Cardiac muscle cell (in vitro differentiated cells and primary cell): Measurements from ENCODE around the gene SMR3B. TPM values are rescaled to one million over a fixed set of nuclear protein-coding genes. Genes with fewer than 3 reads are reported as not detected.

Experiments used
- DNase-seq, 2 donors: peaks; one replicate each; pipeline versions ENCODE4 v3.0.0 to v3.0.0-alpha.2; 2010 to 2017; ENCODE audit warnings: low read depth in 1 of 2, low spot score in 1 of 2
- H3K27ac ChIP-seq: fragments of 200-600 bp; sonication (generic); 2 replicates; pipeline ENCODE4 v1.5.1; 2016
- H3K27me3 ChIP-seq: fragments of 200-600 bp; sonication (generic); 2 replicates; pipeline ENCODE4 v1.6.0; 2016; ENCODE audit warnings: control low read depth
- H3K36me3 ChIP-seq: fragments of 200-600 bp; sonication (generic); 2 replicates; pipeline ENCODE4 v1.5.1; 2016; ENCODE audit warnings: control low read depth
- H3K4me1 ChIP-seq: fragments of 200-600 bp; sonication (generic); 2 replicates; pipeline ENCODE4 v1.8.1; 2017; ENCODE audit warnings: low read depth, mild to moderate bottlenecking, mixed run types
- H3K4me3 ChIP-seq: fragments of 200-600 bp; sonication (generic); 2 replicates; pipeline ENCODE4 v1.5.1; 2016; ENCODE audit warnings: mild to moderate bottlenecking
- H3K9me3 ChIP-seq: fragments of 200-600 bp; sonication (generic); 2 replicates; pipeline ENCODE4 v1.5.1; 2017; ENCODE audit warnings: low read depth, mild to moderate bottlenecking, control low read depth
- CTCF ChIP-seq: IDR thresholded peaks from 2 replicates; pipeline ENCODE4 v1.5.1; 2012; ENCODE audit warnings: low read depth, mild to moderate bottlenecking, low read length
- polyA plus RNA-seq: library from polyadenylated mRNA; unstranded; fragments of >200 nt; fragmentation: Nextera tagmentation; extraction: Ambion mirVana; gene quantifications from 2 replicates; pipeline ENCODE4 v1.2.1, GENCODE V29; 2016
- total RNA-seq: library from RNA; depleted of rRNA; stranded (reverse); fragments of >200 nt; gene quantifications from 2 replicates; pipeline ENCODE4 v1.2.3, GENCODE V29; 2016

Gene SMR3B
- total and polyA plus RNA-seq, 2 experiments from 2014 or later, result not detected

- TF ChIP-seq CTCF, result no peak
These were observed 23.7 kb upstream of the SMR3B start for GRCh38 chr4:70359115-70359661.

GRCh38 chr4:70360460-70360859, 22.5 kb upstream of the SMR3B start, which contains the start of gene SMR3A:
SMR3A (plus strand) TSS chr4:70360760; CDS start chr4:70362116, 1,356 bp downstream.
- Histone ChIP-seq H3K27me3 (no peaks in the 10 kb centered on the region), H3K4me3 (no peak within 1 kb of the TSS), H3K9me3 (no peaks in the 10 kb centered on the region), H3K36me3 (no peaks in the 10 kb centered on the region), H3K27ac (no peak within 1 kb of the TSS), H3K4me1 (no peaks in the 10 kb centered on the region)
- DNase-seq, result no peak
- TF ChIP-seq CTCF, result no peak

More at GRCh38 chr4:70359115-70359661, 23.7 kb upstream of the SMR3B start:
- no peak for DNase-seq
- no peaks in the 10 kb centered on the region for H3K4me1 ChIP-seq
- no peak overlapping the region for H3K27ac ChIP-seq
- H3K4me3 ChIP-seq, result no peak overlapping the region
- H3K36me3 ChIP-seq, result no peaks in the 10 kb centered on the region
- H3K9me3 ChIP-seq, result no peaks in the 10 kb centered on the region
- H3K27me3 ChIP-seq, result no peaks in the 10 kb centered on the region

- no peak for TF ChIP-seq CTCF
These were observed 18.9 kb upstream of the SMR3B start for GRCh38 chr4:70364002-70364401.

GRCh38 chr4:70365479-70365878, 17.5 kb upstream of the SMR3B start:
- H3K9me3 ChIP-seq, result no peaks in the 10 kb centered on the region
- H3K4me1 ChIP-seq, result no peaks in the 10 kb centered on the region
- no peak overlapping the region for H3K4me3 ChIP-seq

More at GRCh38 chr4:70364002-70364401, 18.9 kb upstream of the SMR3B start:
- H3K9me3 ChIP-seq, result no peaks in the 10 kb centered on the region
- H3K27me3 ChIP-seq, result no peaks in the 10 kb centered on the region
- no peak overlapping the region for H3K4me3 ChIP-seq
- no peak for DNase-seq
- no peak overlapping the region for H3K27ac ChIP-seq
- H3K36me3 ChIP-seq, result no peaks in the 10 kb centered on the region
- H3K4me1 ChIP-seq, result no peaks in the 10 kb centered on the region

GRCh38 chr4:70367813-70368212, 15.1 kb upstream of the SMR3B start:
- no peaks in the 10 kb centered on the region for H3K4me1 ChIP-seq
- H3K9me3 ChIP-seq, result no peaks in the 10 kb centered on the region
- no peak overlapping the region for H3K4me3 ChIP-seq
- no peaks in the 10 kb centered on the region for H3K36me3 ChIP-seq
- no peak overlapping the region for H3K27ac ChIP-seq
- no peak for DNase-seq
- TF ChIP-seq CTCF, result no peak
- H3K27me3 ChIP-seq, result no peaks in the 10 kb centered on the region

More at GRCh38 chr4:70365479-70365878, 17.5 kb upstream of the SMR3B start:
- Histone ChIP-seq H3K36me3 (no peaks in the 10 kb centered on the region), H3K27me3 (no peaks in the 10 kb centered on the region), H3K27ac (no peak overlapping the region)
- no peak for DNase-seq
- TF ChIP-seq CTCF, result no peak
